C4-2B (cell line): ENCODE data around the gene SLCO6A1.

ENCODE experiments used
- H3K27ac ChIP-seq: fragments of 450-650 bp; 2 replicates; pipeline ENCODE4 v1.5.1; 2017
- CTCF ChIP-seq: fragments of 450-650 bp; conservative IDR thresholded peaks from 2 replicates; pipeline ENCODE4 v1.5.1; 2017; ENCODE audit warnings: mild to moderate bottlenecking
- ZFX ChIP-seq: fragments of 450-650 bp; IDR thresholded peaks from 2 replicates; pipeline ENCODE4 v1.6.1; 2017

Gene SLCO6A1

GRCh38 chr5:102537011-102537410, 38.2 kb upstream of the SLCO6A1 start:
- no peak overlapping the region for H3K27ac ChIP-seq
- TF ChIP-seq CTCF = no peak
- TF ChIP-seq ZFX = no peak

- no peak overlapping the region for H3K27ac ChIP-seq
- TF ChIP-seq ZFX = no peak
- TF ChIP-seq CTCF = peak; percentile 52
Measured at GRCh38 chr5:102536323-102536928, 37.6 kb upstream of the SLCO6A1 start.

- no peak overlapping the region for H3K27ac ChIP-seq
- TF ChIP-seq ZFX = no peak
- no peak for TF ChIP-seq CTCF
Measured at GRCh38 chr5:102532123-102532522, 33.3 kb upstream of the SLCO6A1 start.

- no peak for TF ChIP-seq ZFX
- no peak for TF ChIP-seq CTCF
- no peak overlapping the region for H3K27ac ChIP-seq
Measured at GRCh38 chr5:102531506-102531905, 32.7 kb upstream of the SLCO6A1 start.

GRCh38 chr5:102529447-102529846, 30.6 kb upstream of the SLCO6A1 start:
- H3K27ac ChIP-seq = no peak overlapping the region
- TF ChIP-seq ZFX (no peak), CTCF (no peak)

- no peak overlapping the region for H3K27ac ChIP-seq
- TF ChIP-seq ZFX (no peak), CTCF (no peak)
Measured at GRCh38 chr5:102529031-102529430, 30.2 kb upstream of the SLCO6A1 start.

GRCh38 chr5:102528600-102528999, 29.8 kb upstream of the SLCO6A1 start:
- H3K27ac ChIP-seq = no peak overlapping the region
- TF ChIP-seq ZFX (no peak), CTCF (no peak)
